Trophoblast cell (in vitro differentiated cells and primary cell): ENCODE data around the gene CNTROB.

ENCODE experiments used
- DNase-seq, 2 donors: peaks; one replicate each; pipeline ENCODE4 v3.0.0-alpha.2; 2016
- H2AFZ ChIP-seq: 2 replicates; pipeline ENCODE4 v1.6.1; 2013; ENCODE audit warnings: low read length, moderate library complexity, mild to moderate bottlenecking; ENCODE audit not compliant: insufficient read depth, poor library complexity
- H2AK5ac ChIP-seq: 2 replicates; pipeline ENCODE4 v1.6.1; 2013; ENCODE audit warnings: mild to moderate bottlenecking, low read length
- H2BK120ac ChIP-seq: 2 replicates; pipeline ENCODE4 v1.6.1; 2013; ENCODE audit warnings: low read length, mild to moderate bottlenecking, moderate library complexity; ENCODE audit not compliant: insufficient read depth, poor library complexity
- H2BK12ac ChIP-seq: 2 replicates; pipeline ENCODE4 v1.6.1; 2013; ENCODE audit warnings: mild to moderate bottlenecking, low read length, moderate library complexity
- H2BK5ac ChIP-seq: 2 replicates; pipeline ENCODE4 v1.6.1; 2013; ENCODE audit warnings: low read length, low read depth, moderate library complexity, mild to moderate bottlenecking; ENCODE audit not compliant: poor library complexity
- H3K14ac ChIP-seq: 2 replicates; pipeline ENCODE4 v1.6.1; 2013; ENCODE audit warnings: mild to moderate bottlenecking, low read length
- H3K18ac ChIP-seq: 2 replicates; pipeline ENCODE4 v1.6.1; 2013; ENCODE audit warnings: mild to moderate bottlenecking, low read length
- H3K23ac ChIP-seq: 2 replicates; pipeline ENCODE4 v1.6.1; 2013; ENCODE audit warnings: low read length
- H3K27ac ChIP-seq: 2 replicates; pipeline ENCODE4 v1.5.1; 2013; ENCODE audit warnings: low read depth, mild to moderate bottlenecking, inconsistent platforms, low read length, moderate library complexity
- H3K27me3 ChIP-seq: 2 replicates; pipeline ENCODE4 v1.6.1; 2013; ENCODE audit warnings: inconsistent platforms, mild to moderate bottlenecking, low read length, moderate library complexity; ENCODE audit not compliant: insufficient read depth
- H3K36me3 ChIP-seq, 2 experiments: 1 replicate in 1 of 2; 2 replicates in 1 of 2; pipeline ENCODE4 v1.6.1; 2013; ENCODE audit warnings: low read length in 2 of 2, mild to moderate bottlenecking in 2 of 2, moderate library complexity in 1 of 2; ENCODE audit not compliant: insufficient read depth in 2 of 2, control insufficient read depth in 1 of 2
- H3K4ac ChIP-seq: 2 replicates; pipeline ENCODE4 v1.6.1; 2013; ENCODE audit warnings: low read depth, mild to moderate bottlenecking, low read length, moderate library complexity
- H3K4me1 ChIP-seq, 2 experiments: 1 replicate in 1 of 2; 2 replicates in 1 of 2; pipeline ENCODE4 v1.6.1; 2013; ENCODE audit warnings: low read length in 2 of 2, mild to moderate bottlenecking in 2 of 2, moderate library complexity in 1 of 2; ENCODE audit not compliant: insufficient read depth in 2 of 2, control insufficient read depth in 1 of 2
- H3K4me2 ChIP-seq: 2 replicates; pipeline ENCODE4 v1.6.1; 2013; ENCODE audit warnings: inconsistent platforms, mild to moderate bottlenecking, low read length, moderate library complexity
- H3K4me3 ChIP-seq: 2 replicates; pipeline ENCODE4 v1.5.1; 2013; ENCODE audit warnings: mild to moderate bottlenecking, low read depth, low read length, inconsistent platforms
- H3K79me1 ChIP-seq: one replicate; pipeline ENCODE4 v1.6.1; 2013; ENCODE audit warnings: low read length
- H3K79me2 ChIP-seq: 2 replicates; pipeline ENCODE4 v1.6.1; 2013; ENCODE audit warnings: low read length, mild to moderate bottlenecking; ENCODE audit not compliant: control insufficient read depth, insufficient read depth, poor library complexity
- H3K9ac ChIP-seq: 2 replicates; pipeline ENCODE4 v1.6.1; 2013; ENCODE audit warnings: mild to moderate bottlenecking, low read length
- H3K9me3 ChIP-seq: 2 replicates; pipeline ENCODE4 v1.6.1; 2013; ENCODE audit warnings: low read depth, mild to moderate bottlenecking, control low read depth, inconsistent platforms, low read length; ENCODE audit not compliant: insufficient read depth
- H4K12ac ChIP-seq: 2 replicates; pipeline ENCODE4 v1.6.1; 2013; ENCODE audit warnings: low read depth, mild to moderate bottlenecking, low read length, moderate library complexity
- H4K8ac ChIP-seq: 2 replicates; pipeline ENCODE4 v1.6.1; 2013; ENCODE audit warnings: low read depth, mild to moderate bottlenecking, low read length, moderate library complexity
- H4K91ac ChIP-seq: one replicate; pipeline ENCODE4 v1.6.1; 2013; ENCODE audit warnings: low read depth, mild to moderate bottlenecking, low read length, moderate library complexity
- WGBS: extraction: QIAGEN DNeasy Blood & Tissue Kit; methylation state at CpG from one replicate; pipeline ENCODE4 v1.1.7; 2013; ENCODE audit warnings: missing lambda C conversion rate; ENCODE audit not compliant: insufficient read length, insufficient coverage; ENCODE audit errors: extremely low coverage; 5-methylcytosine and 5-hydroxymethylcytosine counted together

Gene CNTROB

GRCh38 chr17:7922845-7923628 lies 9.0 kb upstream of the CNTROB start:
- Histone ChIP-seq H3K23ac (no peak overlapping the region), H2BK120ac (no peak overlapping the region), H3K36me3 (no peaks in the 10 kb centered on the region), H3K4me1 (peaks cover 0 to 10% of the 10 kb centered on the region in 2 experiments), H3K18ac (peak overlapping the region; percentile 2), H3K79me2 (no peaks in the 10 kb centered on the region), H4K12ac (peak overlapping the region; percentile 50), H4K8ac (peak overlapping the region; percentile 90), H3K4me3 (peak overlapping the region; percentile 23), H3K14ac (peak overlapping the region; percentile 4), H3K9ac (no peak overlapping the region), H2AK5ac (no peak overlapping the region), H4K91ac (peak overlapping the region; percentile 51), H3K27me3 (peaks cover 3% of the 10 kb centered on the region), H2BK12ac (no peak overlapping the region), H2AFZ (peak overlapping the region; percentile 69), H2BK5ac (no peak overlapping the region), H3K79me1 (peaks cover 5% of the 10 kb centered on the region), H3K4me2 (peak overlapping the region; percentile 68), H3K27ac (no peak overlapping the region), H3K4ac (no peak overlapping the region), H3K9me3 (no peaks in the 10 kb centered on the region)
- peak; percentile 46 to 75 for DNase-seq
- no CpG with 5 or more reads among the region's 45 CpGs for WGBS

- no peak overlapping the region for H3K9ac ChIP-seq
- no peak overlapping the region for H3K23ac ChIP-seq
- H4K8ac ChIP-seq = no peak overlapping the region
- peaks cover 3 to 4% of the 10 kb centered on the region in 2 experiments for H3K36me3 ChIP-seq
- H3K9me3 ChIP-seq = peaks cover 4% of the 10 kb centered on the region
- H4K91ac ChIP-seq = no peak overlapping the region
- no peak overlapping the region for H3K4ac ChIP-seq
- no peak overlapping the region for H3K4me2 ChIP-seq
- DNase-seq = no peak
- H2AK5ac ChIP-seq = no peak overlapping the region
- no peak overlapping the region for H3K4me3 ChIP-seq
- H3K27ac ChIP-seq = no peak overlapping the region
- peaks cover 5% of the 10 kb centered on the region for H3K79me2 ChIP-seq
- no peak overlapping the region for H3K18ac ChIP-seq
- H3K79me1 ChIP-seq = peaks cover 10% of the 10 kb centered on the region
- no CpG with 5 or more reads among the region's 3 CpGs for WGBS
- H4K12ac ChIP-seq = no peak overlapping the region
- no peak overlapping the region for H2BK120ac ChIP-seq
- H2BK5ac ChIP-seq = no peak overlapping the region
- no peak overlapping the region for H3K14ac ChIP-seq
- no peak overlapping the region for H2BK12ac ChIP-seq
- H2AFZ ChIP-seq = no peak overlapping the region
- peaks cover 6 to 10% of the 10 kb centered on the region in 2 experiments for H3K4me1 ChIP-seq
- H3K27me3 ChIP-seq = peaks cover 12% of the 10 kb centered on the region
These were observed 4.4 kb upstream of the CNTROB start for GRCh38 chr17:7927596-7927995.

GRCh38 chr17:7929158-7930023 lies 2.6 kb upstream of the CNTROB start, which contains the start of gene KCNAB3:
Gene KCNAB3, minus strand, starts transcription at chr17:7929856. Its CDS starts 421 bp downstream, at chr17:7929435.
- Histone ChIP-seq H3K27ac (no peak within 1 kb of the TSS), H2AFZ (no peak within 1 kb of the TSS), H4K91ac (no peak within 1 kb of the TSS), H3K27me3 (peaks cover 12% of the 10 kb centered on the region), H2BK5ac (no peak within 1 kb of the TSS), H3K79me1 (peaks cover 9% of the 10 kb centered on the region), H4K12ac (no peak within 1 kb of the TSS), H4K8ac (no peak within 1 kb of the TSS), H3K18ac (no peak within 1 kb of the TSS), H3K23ac (no peak within 1 kb of the TSS), H3K4me2 (peak within 1 kb of the TSS; percentile 65), H2BK12ac (no peak within 1 kb of the TSS), H3K36me3 (peaks cover 4 to 5% of the 10 kb centered on the region in 2 experiments), H3K4ac (no peak within 1 kb of the TSS), H3K9me3 (peaks cover 4% of the 10 kb centered on the region), H2AK5ac (no peak within 1 kb of the TSS), H3K4me3 (peak within 1 kb of the TSS; percentile 47), H3K9ac (no peak within 1 kb of the TSS), H3K79me2 (peaks cover 7% of the 10 kb centered on the region), H3K4me1 (peaks cover 10 to 13% of the 10 kb centered on the region in 2 experiments), H3K14ac (no peak within 1 kb of the TSS), H2BK120ac (no peak within 1 kb of the TSS)
- DNase-seq = peak; percentile 38 to 63
- WGBS = no CpG with 5 or more reads among the region's 67 CpGs

- Histone ChIP-seq H3K4me1 (peaks cover 10 to 13% of the 10 kb centered on the region in 2 experiments), H3K18ac (no peak overlapping the region), H2AFZ (peak overlapping the region; percentile 41), H3K9ac (peak overlapping the region; percentile 80), H3K79me2 (peaks cover 7% of the 10 kb centered on the region), H3K4ac (no peak overlapping the region), H4K12ac (no peak overlapping the region), H3K4me3 (peak overlapping the region; percentile 92), H3K27me3 (peaks cover 12% of the 10 kb centered on the region), H4K8ac (peak overlapping the region; percentile 88), H2BK5ac (no peak overlapping the region), H4K91ac (peak overlapping the region; percentile 71), H2BK120ac (no peak overlapping the region), H3K4me2 (peak overlapping the region; percentile 69), H3K27ac (no peak overlapping the region), H3K23ac (no peak overlapping the region), H3K14ac (no peak overlapping the region), H3K79me1 (peaks cover 9% of the 10 kb centered on the region), H2AK5ac (peak overlapping the region; percentile 30), H2BK12ac (no peak overlapping the region), H3K36me3 (peaks cover 8 to 11% of the 10 kb centered on the region in 2 experiments), H3K9me3 (peaks cover 4% of the 10 kb centered on the region)
- no CpG with 5 or more reads among the region's 20 CpGs for WGBS
- DNase-seq = no peak
These were observed 970 bp upstream of the CNTROB start for GRCh38 chr17:7930841-7931631.
